Gastroesophageal sphincter (tissue), 3 donors: Measurements from ENCODE around the gene CHRM5.

ENCODE experiments used
- CTCF ChIP-seq, 4 experiments: fragments of 200-600 bp in 2 of 4; fragments of 450-650 bp in 2 of 4; sonication (generic) in 1 of 4; IDR thresholded peaks; one replicate each; pipeline ENCODE4 v1.5.1; 2017 to 2019; ENCODE audit warnings: antibody characterized with exemption in 4 of 4, mild to moderate bottlenecking in 2 of 4, moderate library complexity in 2 of 4
- POLR2A ChIP-seq, 2 donors: fragments of 450-650 bp; IDR thresholded peaks; one replicate each; pipeline ENCODE4 v1.6.1; 2017; ENCODE audit warnings: antibody characterized with exemption in 2 of 2, mild to moderate bottlenecking in 2 of 2, moderate library complexity in 1 of 2

DNA sequence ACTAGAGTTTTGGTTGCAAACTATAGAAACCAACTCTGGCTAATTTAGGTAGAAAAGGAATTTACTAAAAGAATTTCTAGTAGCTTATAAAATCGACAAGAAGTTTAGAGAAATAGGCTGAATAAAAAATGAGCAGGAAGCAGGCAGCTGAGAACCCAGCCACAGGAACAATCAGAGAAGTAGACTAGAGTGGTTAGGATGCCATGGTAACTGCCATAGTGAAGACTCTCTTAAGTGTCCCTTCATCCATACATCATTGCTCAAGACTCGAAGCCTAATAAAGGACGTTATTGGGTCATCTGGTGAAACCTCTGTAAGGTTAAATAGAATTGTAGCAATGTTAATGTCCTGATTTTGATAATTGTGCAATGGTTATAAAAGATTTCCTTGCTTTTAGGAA is 57.0 kb downstream of the CHRM5 start:
- TF ChIP-seq CTCF (IDR thresholded peaks at IDR 0.05), result no peak
- TF ChIP-seq POLR2A (IDR thresholded peaks at IDR 0.05), result no peak
